Uterus (tissue), 2 donors: ENCODE results near the gene CFAP20DC.

ENCODE experiments used
- POLR2A ChIP-seq, 2 donors: fragments of 450-650 bp; IDR thresholded peaks; one replicate each; pipeline ENCODE4 v1.6.1; 2016; ENCODE audit warnings: antibody characterized with exemption in 2 of 2, mild to moderate bottlenecking in 1 of 2, moderate library complexity in 1 of 2
- TF ChIP-seq, protein P1 (sequence below), 4 experiments: fragments of 200-600 bp in 2 of 4; fragments of 450-650 bp in 2 of 4; sonication (generic) in 2 of 4; IDR thresholded peaks; one replicate each; pipeline ENCODE4 v1.5.1; 2016 to 2019; ENCODE audit warnings: antibody characterized with exemption in 4 of 4, mild to moderate bottlenecking in 2 of 4, moderate library complexity in 1 of 4

DNA sequence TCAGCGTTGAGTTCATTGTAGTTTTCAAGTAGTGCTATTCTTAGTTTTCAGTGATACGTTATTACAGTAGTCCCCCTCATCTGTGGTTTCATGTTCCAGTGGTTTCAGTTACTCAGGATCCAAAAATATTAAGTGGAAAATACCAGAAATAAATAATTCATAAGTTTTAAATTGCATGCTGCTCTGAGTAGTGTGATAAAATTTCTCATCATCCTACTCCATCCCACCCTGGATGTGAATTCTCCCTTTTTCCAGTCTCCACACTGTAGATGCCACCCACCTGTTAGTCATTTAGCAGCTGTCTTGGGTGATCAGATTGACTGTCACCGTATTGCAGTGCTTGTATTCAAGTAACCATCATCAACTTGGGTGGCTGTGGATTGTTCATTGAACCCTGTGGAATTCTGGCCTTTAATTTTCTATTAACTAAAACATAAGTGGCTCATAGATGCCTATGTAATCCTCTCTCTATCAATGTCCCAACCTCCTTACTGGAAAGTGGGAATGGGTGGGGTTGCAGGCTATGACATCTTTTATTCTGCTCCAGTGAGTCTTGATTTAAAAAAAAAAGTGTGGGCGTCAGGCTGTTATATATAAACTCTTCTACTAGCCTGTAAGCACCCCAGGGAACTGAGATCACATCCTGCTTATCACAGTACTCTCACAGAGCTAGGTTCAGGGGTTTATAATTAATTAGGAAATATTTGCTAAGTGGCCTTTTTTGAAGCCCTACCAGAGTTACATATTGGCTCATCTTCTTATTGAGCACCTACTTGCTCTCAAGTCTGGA, 97.5 kb downstream of the CFAP20DC start:
- TF ChIP-seq, protein P1, sequence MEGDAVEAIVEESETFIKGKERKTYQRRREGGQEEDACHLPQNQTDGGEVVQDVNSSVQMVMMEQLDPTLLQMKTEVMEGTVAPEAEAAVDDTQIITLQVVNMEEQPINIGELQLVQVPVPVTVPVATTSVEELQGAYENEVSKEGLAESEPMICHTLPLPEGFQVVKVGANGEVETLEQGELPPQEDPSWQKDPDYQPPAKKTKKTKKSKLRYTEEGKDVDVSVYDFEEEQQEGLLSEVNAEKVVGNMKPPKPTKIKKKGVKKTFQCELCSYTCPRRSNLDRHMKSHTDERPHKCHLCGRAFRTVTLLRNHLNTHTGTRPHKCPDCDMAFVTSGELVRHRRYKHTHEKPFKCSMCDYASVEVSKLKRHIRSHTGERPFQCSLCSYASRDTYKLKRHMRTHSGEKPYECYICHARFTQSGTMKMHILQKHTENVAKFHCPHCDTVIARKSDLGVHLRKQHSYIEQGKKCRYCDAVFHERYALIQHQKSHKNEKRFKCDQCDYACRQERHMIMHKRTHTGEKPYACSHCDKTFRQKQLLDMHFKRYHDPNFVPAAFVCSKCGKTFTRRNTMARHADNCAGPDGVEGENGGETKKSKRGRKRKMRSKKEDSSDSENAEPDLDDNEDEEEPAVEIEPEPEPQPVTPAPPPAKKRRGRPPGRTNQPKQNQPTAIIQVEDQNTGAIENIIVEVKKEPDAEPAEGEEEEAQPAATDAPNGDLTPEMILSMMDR (IDR thresholded peaks at IDR 0.05), result no peak
- TF ChIP-seq POLR2A (IDR thresholded peaks at IDR 0.05), result no peak
